Activated CD8-positive, alpha-beta memory T cell treated with anti-CD3 and anti-CD28 coated beads, Interleukin-2, amount 50 U/mL, for 24 hours (primary cell): ENCODE measurements around the gene CYP4F3.
"Not testable (repeated sequence)": the region's sequence is repeated elsewhere in the genome, so short reads cannot be mapped to it uniquely, and the experiment has no call there.

Experiments used
- DNase-seq: peaks from one replicate; pipeline ENCODE4 v3.0.0-alpha.2; 2020; ENCODE audit errors: extremely low read depth

CYP4F3 gene

GRCh38 chr19:15669891-15670290 is 29.2 kb downstream of the CYP4F3 start:
- DNase-seq = no peak

- DNase-seq = no peak
Observed at GRCh38 chr19:15671237-15671821, 30.6 kb downstream of the CYP4F3 start.

- DNase-seq = no peak
Observed at GRCh38 chr19:15671891-15672579, 31.3 kb downstream of the CYP4F3 start.

- DNase-seq = no peak
Observed at GRCh38 chr19:15672580-15673175, 32.0 kb downstream of the CYP4F3 start, which contains the start of gene CYP4F12. Gene CYP4F12, plus strand, starts transcription at chr19:15673087. Its CDS starts 443 bp downstream, at chr19:15673530.

- DNase-seq = no peak
Observed at GRCh38 chr19:15673176-15673654, 32.5 kb downstream of the CYP4F3 start.

- no peak for DNase-seq
Observed at GRCh38 chr19:15675560-15675959, 34.9 kb downstream of the CYP4F3 start.

- no peak for DNase-seq
Observed at GRCh38 chr19:15679089-15679488, 38.4 kb downstream of the CYP4F3 start.

GRCh38 chr19:15679865-15680264 is 39.2 kb downstream of the CYP4F3 start:
- DNase-seq = not testable (repeated sequence)

GRCh38 chr19:15680478-15681322 is 40.0 kb downstream of the CYP4F3 start:
- DNase-seq = no peak

- DNase-seq = no peak
Observed at GRCh38 chr19:15683411-15683810, 42.7 kb downstream of the CYP4F3 start.

- no peak for DNase-seq
Observed at GRCh38 chr19:15684828-15685227, 44.1 kb downstream of the CYP4F3 start.

GRCh38 chr19:15696654-15697194 is 56.0 kb downstream of the CYP4F3 start:
- no peak for DNase-seq

- DNase-seq = no peak
Observed at GRCh38 chr19:15701757-15702533, 61.2 kb downstream of the CYP4F3 start.

- DNase-seq = no peak
Observed at GRCh38 chr19:15702534-15702930, 61.8 kb downstream of the CYP4F3 start.
